Nephron (organoid): Measurements from ENCODE around the gene FMC1.

ENCODE experiments used
- H3K27ac Mint-ChIP-seq, 3 experiments: 2 replicates each; pipeline ENCODE4 v1.8.0; 2020; ENCODE audit warnings: mixed read lengths in 3 of 3, mild to moderate bottlenecking in 2 of 3, moderate library complexity in 1 of 3
- H3K27me3 Mint-ChIP-seq: 2 replicates; pipeline ENCODE4 v1.8.0; 2021; ENCODE audit warnings: low read depth, mild to moderate bottlenecking, moderate library complexity, mixed read lengths
- H3K36me3 Mint-ChIP-seq: 2 replicates; pipeline ENCODE4 v1.8.0; 2020; ENCODE audit warnings: low read depth, mixed read lengths
- H3K4me1 Mint-ChIP-seq: 2 replicates; pipeline ENCODE4 v1.8.0; 2020; ENCODE audit warnings: mixed read lengths
- H3K4me3 Mint-ChIP-seq, 3 experiments: 2 replicates each; pipeline ENCODE4 v1.8.0; 2020; ENCODE audit warnings: mild to moderate bottlenecking in 3 of 3, mixed read lengths in 3 of 3, moderate library complexity in 2 of 3
- H3K9me3 Mint-ChIP-seq: 2 replicates; pipeline ENCODE4 v1.8.0; 2020; ENCODE audit warnings: mixed read lengths
- TF ChIP-seq, protein P1 (sequence below), 3 experiments: fragments of 200-600 bp; sonication (generic); IDR thresholded peaks; one replicate each; pipeline ENCODE4 v1.5.0; 2021; ENCODE audit warnings: antibody characterized with exemption in 3 of 3; ENCODE audit not compliant: unreplicated experiment in 3 of 3

FMC1 gene

GRCh38 chr7:139362302-139362701 lies 21.2 kb downstream of the FMC1 start:
- Mint-ChIP-seq H3K4me1 (peaks cover 34% of the 10 kb centered on the region), H3K4me3 (peak overlapping the region; percentile 48 to 66 (median 62)), H3K9me3 (no peaks in the 10 kb centered on the region), H3K36me3 (peaks cover 16% of the 10 kb centered on the region), H3K27ac (peak overlapping the region; percentile 70 to 100 (median 79)), H3K27me3 (no peaks in the 10 kb centered on the region)
- TF ChIP-seq, protein P1, sequence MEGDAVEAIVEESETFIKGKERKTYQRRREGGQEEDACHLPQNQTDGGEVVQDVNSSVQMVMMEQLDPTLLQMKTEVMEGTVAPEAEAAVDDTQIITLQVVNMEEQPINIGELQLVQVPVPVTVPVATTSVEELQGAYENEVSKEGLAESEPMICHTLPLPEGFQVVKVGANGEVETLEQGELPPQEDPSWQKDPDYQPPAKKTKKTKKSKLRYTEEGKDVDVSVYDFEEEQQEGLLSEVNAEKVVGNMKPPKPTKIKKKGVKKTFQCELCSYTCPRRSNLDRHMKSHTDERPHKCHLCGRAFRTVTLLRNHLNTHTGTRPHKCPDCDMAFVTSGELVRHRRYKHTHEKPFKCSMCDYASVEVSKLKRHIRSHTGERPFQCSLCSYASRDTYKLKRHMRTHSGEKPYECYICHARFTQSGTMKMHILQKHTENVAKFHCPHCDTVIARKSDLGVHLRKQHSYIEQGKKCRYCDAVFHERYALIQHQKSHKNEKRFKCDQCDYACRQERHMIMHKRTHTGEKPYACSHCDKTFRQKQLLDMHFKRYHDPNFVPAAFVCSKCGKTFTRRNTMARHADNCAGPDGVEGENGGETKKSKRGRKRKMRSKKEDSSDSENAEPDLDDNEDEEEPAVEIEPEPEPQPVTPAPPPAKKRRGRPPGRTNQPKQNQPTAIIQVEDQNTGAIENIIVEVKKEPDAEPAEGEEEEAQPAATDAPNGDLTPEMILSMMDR (IDR thresholded peaks at IDR 0.05; ENCODE audit: unreplicated experiment in 3 of 3), result no peak

DNA sequence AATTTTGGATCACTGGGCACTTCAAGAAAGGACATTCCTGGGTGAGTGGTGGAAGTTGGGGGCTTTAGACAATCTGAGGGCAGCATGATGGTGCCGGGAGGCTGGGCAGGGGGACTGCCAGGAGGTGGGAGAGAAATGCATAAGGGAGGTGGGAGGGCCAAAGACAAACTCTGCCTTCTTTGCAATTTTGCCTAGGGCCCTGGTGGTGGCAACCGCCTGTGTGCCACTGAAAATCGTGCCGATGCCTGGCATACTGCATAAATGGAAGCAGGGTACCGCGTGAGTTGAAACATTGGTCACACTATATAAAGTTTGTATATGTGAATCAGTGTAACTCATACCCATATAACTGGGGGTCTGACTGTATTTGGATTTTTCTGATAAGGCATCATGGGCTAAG lies 21.8 kb downstream of the FMC1 start:
- H3K9me3 Mint-ChIP-seq, result no peaks in the 10 kb centered on the region
- peak overlapping the region; percentile 65 to 79 (median 66) for H3K4me3 Mint-ChIP-seq
- peaks cover 21% of the 10 kb centered on the region for H3K36me3 Mint-ChIP-seq
- TF ChIP-seq, protein P1 (IDR thresholded peaks at IDR 0.05; ENCODE audit: unreplicated experiment in 3 of 3), result no peak
- H3K4me1 Mint-ChIP-seq, result peaks cover 33% of the 10 kb centered on the region
- no peaks in the 10 kb centered on the region for H3K27me3 Mint-ChIP-seq
- H3K27ac Mint-ChIP-seq, result peak overlapping the region; percentile 56 to 100 (median 79)

DNA sequence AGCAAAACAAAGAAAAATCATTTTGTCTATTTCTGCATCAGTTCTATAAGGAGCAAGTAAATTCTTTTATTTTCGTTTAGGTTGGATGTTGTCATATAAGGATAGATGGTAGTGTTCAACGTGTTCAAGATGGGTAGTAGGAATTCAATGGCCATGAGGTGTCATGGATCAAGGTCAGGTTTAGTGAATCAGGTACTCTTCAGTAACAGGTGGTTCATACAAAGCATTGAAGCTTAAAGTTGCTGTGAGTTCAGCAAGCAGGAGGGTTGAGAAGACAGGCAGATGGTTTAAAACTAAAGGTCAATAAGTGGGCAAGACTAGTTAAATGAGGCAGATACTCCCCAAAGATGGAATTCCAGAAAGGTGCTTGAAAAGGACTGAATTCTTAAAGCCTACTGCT lies 24.2 kb downstream of the FMC1 start:
- no peaks in the 10 kb centered on the region for H3K9me3 Mint-ChIP-seq
- H3K36me3 Mint-ChIP-seq, result peaks cover 26% of the 10 kb centered on the region
- TF ChIP-seq, protein P1 (IDR thresholded peaks at IDR 0.05; ENCODE audit: unreplicated experiment in 3 of 3), result no peak
- no peak overlapping the region for H3K27ac Mint-ChIP-seq
- H3K27me3 Mint-ChIP-seq, result no peaks in the 10 kb centered on the region
- no peak overlapping the region for H3K4me3 Mint-ChIP-seq
- peaks cover 44% of the 10 kb centered on the region for H3K4me1 Mint-ChIP-seq

DNA sequence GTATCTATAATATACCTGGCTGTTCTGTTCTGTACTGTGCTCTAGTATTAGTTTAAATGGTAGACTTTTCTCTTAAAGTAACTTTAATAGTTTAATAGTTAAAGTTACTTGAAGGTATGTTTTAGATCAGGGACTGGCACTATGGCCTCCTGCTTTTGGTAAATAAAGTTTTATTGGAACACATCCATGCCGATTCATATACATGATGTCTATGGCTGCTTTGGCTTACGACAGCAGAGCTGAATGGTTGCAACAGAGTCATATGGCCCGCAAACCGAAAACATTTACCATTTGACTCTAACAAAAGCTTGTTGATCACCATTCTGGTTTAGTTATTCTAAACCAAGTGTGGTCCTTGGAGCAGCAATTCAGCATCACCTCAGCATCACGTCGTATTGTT lies 25.3 kb downstream of the FMC1 start:
- Mint-ChIP-seq H3K36me3 (peaks cover 26% of the 10 kb centered on the region), H3K27ac (no peak overlapping the region), H3K27me3 (no peaks in the 10 kb centered on the region), H3K4me1 (peaks cover 45% of the 10 kb centered on the region), H3K4me3 (no peak overlapping the region), H3K9me3 (no peaks in the 10 kb centered on the region)
- TF ChIP-seq, protein P1 (IDR thresholded peaks at IDR 0.05; ENCODE audit: unreplicated experiment in 3 of 3), result no peak

- Mint-ChIP-seq H3K36me3 (peaks cover 21% of the 10 kb centered on the region), H3K9me3 (no peaks in the 10 kb centered on the region), H3K27me3 (no peaks in the 10 kb centered on the region), H3K4me1 (peaks cover 33% of the 10 kb centered on the region), H3K27ac (no peak overlapping the region), H3K4me3 (no peak overlapping the region)
- TF ChIP-seq, protein P1 (IDR thresholded peaks at IDR 0.05; ENCODE audit: unreplicated experiment in 3 of 3), result no peak
These were observed 26.5 kb downstream of the FMC1 start for GRCh38 chr7:139367438-139368155.
